ENCODE data around the gene MAP6D1. TPM values are rescaled to one million over a fixed set of nuclear protein-coding genes. Genes with fewer than 3 reads are reported as not detected.

The MAP6D1 gene
- total RNA-seq, 1 experiment from 2014 or later: 1.1 TPM

- intact Hi-C loops (cut with micrococcal nuclease): loop anchor here (1.0 to 10.0 kb wide), 5 partner anchors 132 to 582 kb away; partner anchors contain the start of gene KLHL24
- Mint-ChIP-seq H3K27ac (ENCODE audit: low read depth, unreplicated experiment) (peak overlapping the region; percentile 14), H3K4me3 (ENCODE audit: unreplicated experiment) (no peak overlapping the region), H3K4me1 (ENCODE audit: insufficient read depth, unreplicated experiment) (peaks cover 16% of the 10 kb centered on the region), H3K9me3 (ENCODE audit: unreplicated experiment) (no peaks in the 10 kb centered on the region), H3K27me3 (ENCODE audit: insufficient read depth, unreplicated experiment) (no peaks in the 10 kb centered on the region), H3K36me3 (ENCODE audit: insufficient read depth, unreplicated experiment) (peaks cover 57% of the 10 kb centered on the region)
- TF ChIP-seq CTCF (IDR thresholded peaks at IDR 0.05; ENCODE audit: unreplicated experiment): peak; percentile 78
- no TSS peak for BruUV-seq (replicated peaks)
- peak; percentile 83 for DNase-seq (ENCODE audit: unreplicated experiment)
- CTCF ChIA-PET: interaction anchor here (0.6 to 3.3 kb wide), 39 partner anchors 9 to 648 kb away, joined by 3 to 33 read pairs (median 4); partner anchors contain the start of gene YEATS2
- POLR2A ChIA-PET: interaction anchor here (0.6 to 3.1 kb wide), 4 partner anchors 14 to 929 kb away, joined by 3 to 12 read pairs (median 4); partner anchors contain the start of gene YEATS2
Measured at GRCh38 chr3:183766745-183767606, 58.4 kb downstream of the MAP6D1 start.

- Mint-ChIP-seq H3K27ac (ENCODE audit: low read depth, unreplicated experiment) (peak overlapping the region; percentile 14), H3K4me3 (ENCODE audit: unreplicated experiment) (no peak overlapping the region), H3K36me3 (ENCODE audit: insufficient read depth, unreplicated experiment) (peaks cover 58% of the 10 kb centered on the region), H3K27me3 (ENCODE audit: insufficient read depth, unreplicated experiment) (no peaks in the 10 kb centered on the region), H3K4me1 (ENCODE audit: insufficient read depth, unreplicated experiment) (peaks cover 16% of the 10 kb centered on the region), H3K9me3 (ENCODE audit: unreplicated experiment) (no peaks in the 10 kb centered on the region)
- intact Hi-C loops (cut with micrococcal nuclease): loop anchor here (2.0 to 10.0 kb wide), 3 partner anchors 131 to 581 kb away; partner anchors contain the start of gene KLHL24
- ChIA-PET POLR2A (interaction anchor here (0.6 to 3.1 kb wide), 3 partner anchors 15 to 232 kb away, joined by 3 to 12 read pairs (median 4); partner anchors contain the start of gene YEATS2), CTCF (interaction anchor here (0.6 to 3.3 kb wide), 10 partner anchors 58 to 866 kb away, joined by 3 to 33 read pairs (median 4); partner anchors contain the start of gene B3GNT5)
- DNase-seq (ENCODE audit: unreplicated experiment): no peak
- no peak for TF ChIP-seq CTCF (IDR thresholded peaks at IDR 0.05; ENCODE audit: unreplicated experiment)
- BruUV-seq (replicated peaks): no TSS peak
Measured at GRCh38 chr3:183766107-183766506, 59.3 kb downstream of the MAP6D1 start.

Other genes with a start within 250 kb of the MAP6D1 start
- gene KLHL24, start 190.0 kb downstream of the MAP6D1 start, total RNA-seq (2022): 13.0 and 17.3 TPM in 2 replicates
- gene YEATS2, start 127.8 kb downstream of the MAP6D1 start, total RNA-seq (2022): 24.7 and 29.4 TPM in 2 replicates
- 73.5 and 88.0 TPM in 2 replicates for gene PARL, start 59.3 kb upstream of the MAP6D1 start, total RNA-seq (2022)
- 16.5 and 17.9 TPM in 2 replicates for gene ABCC5, start 192.3 kb upstream of the MAP6D1 start, total RNA-seq (2022)
- gene HTR3D, start 206.2 kb upstream of the MAP6D1 start, total RNA-seq (2022): not detected in 2 replicates
- gene HTR3C, start 227.5 kb upstream of the MAP6D1 start, total RNA-seq (2022): not detected in 2 replicates